ENCODE results near the gene FUS.
"Not testable (repeated sequence)": the region's sequence is repeated elsewhere in the genome, so short reads cannot be mapped to it uniquely, and the experiment has no call there.

FUS gene

GRCh38 chr16:31179747-31180459 is at the start of gene FUS:
Gene FUS, plus strand, starts transcription at chr16:31180139. Its CDS starts 76 bp downstream, at chr16:31180215.
- peak; percentile 72 for DNase-seq

DNA sequence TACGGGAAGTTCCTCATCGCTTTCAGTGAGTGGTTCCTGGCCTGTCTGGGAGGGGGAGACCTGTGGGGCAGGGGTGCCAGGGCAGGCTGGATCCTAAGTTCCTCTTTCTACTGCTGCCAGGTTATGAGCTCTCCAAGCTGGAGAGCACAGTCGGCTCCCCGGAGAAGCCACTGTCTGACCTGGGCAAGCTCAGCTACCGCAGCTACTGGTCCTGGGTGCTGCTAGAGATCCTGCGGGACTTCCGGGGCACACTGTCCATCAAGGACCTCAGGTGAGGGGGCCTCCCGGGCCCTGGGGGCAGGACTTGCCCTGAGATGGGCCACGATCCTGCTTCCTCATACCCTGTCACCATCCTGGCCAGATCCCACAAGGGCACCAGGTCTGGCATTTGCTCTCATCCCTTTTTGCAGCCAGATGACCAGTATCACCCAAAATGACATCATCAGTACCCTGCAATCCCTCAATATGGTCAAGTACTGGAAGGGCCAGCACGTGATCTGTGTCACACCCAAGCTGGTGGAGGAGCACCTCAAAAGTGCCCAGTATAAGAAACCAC is 49.5 kb upstream of the FUS start:
- no peak for DNase-seq

- no peak for DNase-seq
Measured at GRCh38 chr16:31130899-31131298, 49.0 kb upstream of the FUS start.

- DNase-seq: no peak
Measured at GRCh38 chr16:31131416-31131815, 48.5 kb upstream of the FUS start.

DNA sequence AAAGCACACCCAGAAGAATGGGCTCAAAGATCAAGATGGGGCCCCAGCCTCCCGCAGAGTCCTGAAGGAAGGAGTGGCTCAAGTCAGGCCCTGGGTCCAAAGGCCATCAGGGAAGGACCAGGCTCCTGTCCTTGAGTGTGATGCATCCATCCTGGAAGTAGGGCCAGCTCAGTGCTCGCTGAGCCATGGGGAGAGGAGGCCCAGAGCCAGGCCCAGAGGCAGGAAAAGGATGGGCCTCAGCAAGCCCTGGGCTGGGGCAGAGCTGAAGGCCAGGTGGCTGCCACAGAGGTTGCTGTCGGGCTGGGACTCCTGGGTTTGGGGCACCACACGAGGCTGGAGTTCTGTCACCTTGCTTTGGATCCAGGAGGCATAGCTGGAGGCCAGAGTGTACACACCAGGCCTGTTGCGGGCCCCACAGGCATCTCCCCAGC is 48.1 kb upstream of the FUS start:
- no peak for DNase-seq

- DNase-seq: no peak
Measured at GRCh38 chr16:31132303-31132979, 47.5 kb upstream of the FUS start.

DNA sequence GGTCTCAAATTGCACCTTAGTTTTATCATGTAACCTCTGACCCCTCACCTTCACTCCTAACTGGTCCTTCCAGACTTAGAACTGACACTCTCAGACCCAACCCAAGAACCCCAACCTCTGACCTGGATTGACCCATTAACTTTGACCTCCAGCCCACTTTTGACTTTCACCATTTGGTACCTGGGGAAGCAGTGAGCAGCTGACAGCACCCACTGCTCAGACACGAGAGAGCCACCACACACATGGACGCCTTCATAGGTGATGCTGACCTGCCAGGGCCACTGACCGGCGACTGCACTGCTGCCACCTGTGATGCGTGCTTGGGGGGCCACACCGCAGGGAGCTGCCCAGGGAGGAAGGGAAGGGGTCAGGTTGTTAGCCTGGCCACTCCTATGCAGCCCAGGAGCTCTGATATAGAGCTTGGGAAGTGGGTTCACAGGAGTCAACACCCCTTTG is 46.9 kb upstream of the FUS start:
- no peak for DNase-seq

DNA sequence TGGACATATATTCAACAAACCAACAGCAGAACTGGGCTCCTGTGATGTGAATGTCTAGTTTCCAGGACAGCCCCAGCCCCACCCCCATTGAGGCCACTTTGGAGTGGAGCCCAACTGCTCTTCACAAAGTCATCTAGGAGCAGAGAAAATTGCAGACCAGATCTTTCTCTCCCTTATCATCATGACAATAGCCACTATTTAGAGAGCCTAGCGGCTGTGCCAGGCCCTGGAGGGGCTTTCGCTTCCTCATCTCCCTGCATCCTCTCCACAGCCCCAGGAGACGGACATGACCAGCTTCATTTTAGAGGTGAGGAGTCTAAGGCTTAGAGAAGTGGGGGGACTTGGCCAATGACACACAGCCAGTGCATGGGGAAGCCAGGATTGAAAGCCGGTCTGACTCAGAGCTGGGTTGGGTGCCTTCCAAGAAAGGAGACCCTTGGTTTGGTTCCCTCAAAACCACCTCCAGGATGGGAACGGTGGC is 45.8 kb upstream of the FUS start:
- DNase-seq: no peak

DNA sequence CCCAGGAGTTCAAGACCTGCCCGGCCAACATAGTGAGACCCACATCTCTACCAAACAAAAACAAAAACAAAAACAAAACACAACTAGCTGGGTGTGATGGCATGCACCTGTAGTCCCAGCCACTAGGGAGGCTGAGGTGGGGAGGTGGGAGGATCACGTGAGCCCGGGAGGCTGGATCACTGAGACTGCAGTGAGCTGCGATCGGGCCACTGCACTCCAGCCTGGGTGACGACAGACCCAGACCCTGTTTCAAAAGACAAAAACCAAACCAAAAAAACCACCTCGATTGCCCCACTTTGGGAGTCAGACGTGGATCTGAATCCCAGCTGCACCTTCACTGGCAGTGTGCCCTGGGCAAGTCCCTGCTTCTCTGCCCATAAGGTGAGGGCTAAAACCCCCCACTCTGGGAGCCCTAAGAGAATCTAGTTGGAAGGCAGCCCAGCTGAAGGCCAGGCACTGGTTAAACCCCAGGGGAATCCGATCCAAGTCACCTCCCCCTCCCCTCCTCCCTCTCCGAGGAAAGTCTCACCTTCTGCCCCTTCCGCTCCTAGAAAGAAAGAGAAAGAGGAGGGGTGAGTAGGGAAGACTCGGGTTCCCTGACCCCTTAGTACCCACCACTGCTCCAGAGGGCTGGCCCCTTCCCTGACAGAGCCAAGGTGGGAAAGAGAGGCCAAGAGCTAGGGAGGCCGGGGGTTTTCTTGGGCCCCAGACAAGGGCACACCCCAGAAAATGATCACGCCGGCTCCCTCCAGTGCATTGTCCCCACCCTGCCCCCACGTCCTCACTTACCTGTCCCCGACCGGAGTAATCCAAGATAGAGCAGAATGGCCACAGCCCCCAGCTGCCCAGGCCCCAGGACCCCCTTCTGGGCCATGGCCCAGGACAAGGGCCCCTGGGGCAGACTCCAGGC is 45.1 kb upstream of the FUS start:
- no peak for DNase-seq

DNA sequence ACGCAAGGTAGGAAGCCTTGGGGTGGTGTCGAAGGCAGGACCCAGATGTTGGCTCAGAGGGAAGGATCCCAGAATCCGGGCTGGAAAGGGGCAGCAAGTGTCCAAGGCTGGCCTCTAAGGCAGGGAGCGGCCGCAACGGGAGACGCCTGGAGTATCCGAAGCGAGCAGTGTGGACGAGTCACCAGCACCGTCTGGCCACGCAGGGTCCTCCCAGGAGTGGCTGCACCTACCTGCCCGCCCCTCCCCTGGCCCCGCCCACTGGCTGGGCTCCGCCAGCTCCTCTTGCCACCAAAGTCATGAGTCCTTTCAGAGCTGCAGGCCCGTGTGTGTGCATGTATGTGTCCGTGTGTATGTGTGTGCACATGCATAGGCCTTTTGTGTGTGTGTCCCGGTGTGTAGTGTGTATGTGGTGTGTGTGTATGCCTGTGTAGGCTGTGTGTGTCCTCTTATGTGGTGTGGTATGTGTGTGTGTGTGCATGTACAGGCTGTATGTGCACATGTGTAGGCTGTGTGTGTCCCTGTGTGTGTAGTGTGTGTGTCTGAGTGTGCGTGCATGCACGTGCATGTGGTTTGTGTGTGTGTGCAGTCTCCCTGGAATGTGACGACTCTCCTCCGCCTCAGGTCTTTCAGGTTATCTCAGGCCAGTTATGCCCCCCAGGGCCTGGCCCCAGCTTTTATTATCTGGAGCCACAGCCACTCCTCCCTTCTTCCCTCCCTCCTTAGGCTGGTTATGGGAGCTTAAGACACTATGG is 44.2 kb upstream of the FUS start, which contains the start of gene PRSS8:
Gene PRSS8 (minus strand): TSS at position 193 of the 752 bp plus-strand sequence. CDS start 229 bp downstream, outside the sequence.
- DNase-seq: no peak

- DNase-seq: no peak
Measured at GRCh38 chr16:31136287-31136662, 43.7 kb upstream of the FUS start.

DNA sequence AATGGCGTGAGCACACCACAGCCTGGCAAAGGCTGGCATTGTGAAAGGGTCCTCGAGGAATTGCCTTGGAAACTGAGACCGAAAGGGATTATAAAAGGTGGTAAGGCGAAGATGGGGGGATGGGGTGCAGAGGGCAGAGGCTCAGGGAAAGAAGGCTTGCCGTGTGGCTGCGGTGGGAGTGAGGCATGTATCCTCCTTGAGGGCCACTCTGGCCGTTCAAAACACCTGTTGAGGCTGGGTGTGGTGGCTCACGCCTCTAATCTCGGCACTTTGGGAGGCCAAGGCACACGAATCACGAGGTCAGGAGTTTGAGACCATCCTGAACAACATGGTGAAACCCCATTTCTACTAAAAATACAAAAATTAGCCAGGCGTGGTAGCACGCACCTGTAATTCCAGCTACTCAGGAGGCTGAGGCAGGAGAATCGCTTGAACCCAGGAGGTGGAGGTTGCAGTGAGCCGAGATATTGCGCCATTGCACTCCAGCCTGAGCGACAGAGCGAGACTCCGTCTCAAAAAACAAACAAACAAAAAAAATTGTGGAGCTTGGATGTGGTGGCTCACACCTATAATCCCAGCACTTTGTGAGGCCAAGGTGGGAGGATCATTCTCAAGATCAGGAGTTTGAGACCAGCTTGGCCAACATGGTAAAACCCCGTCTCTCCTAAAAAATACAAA is 43.0 kb upstream of the FUS start:
- DNase-seq: not testable (repeated sequence)

GRCh38 chr16:31138621-31139578 is 41.0 kb upstream of the FUS start:
- no peak for DNase-seq

GRCh38 chr16:31141071-31141469 is 38.9 kb upstream of the FUS start:
- DNase-seq: not testable (repeated sequence)

- no peak for DNase-seq
Measured at GRCh38 chr16:31141489-31142108, 38.3 kb upstream of the FUS start.

DNA sequence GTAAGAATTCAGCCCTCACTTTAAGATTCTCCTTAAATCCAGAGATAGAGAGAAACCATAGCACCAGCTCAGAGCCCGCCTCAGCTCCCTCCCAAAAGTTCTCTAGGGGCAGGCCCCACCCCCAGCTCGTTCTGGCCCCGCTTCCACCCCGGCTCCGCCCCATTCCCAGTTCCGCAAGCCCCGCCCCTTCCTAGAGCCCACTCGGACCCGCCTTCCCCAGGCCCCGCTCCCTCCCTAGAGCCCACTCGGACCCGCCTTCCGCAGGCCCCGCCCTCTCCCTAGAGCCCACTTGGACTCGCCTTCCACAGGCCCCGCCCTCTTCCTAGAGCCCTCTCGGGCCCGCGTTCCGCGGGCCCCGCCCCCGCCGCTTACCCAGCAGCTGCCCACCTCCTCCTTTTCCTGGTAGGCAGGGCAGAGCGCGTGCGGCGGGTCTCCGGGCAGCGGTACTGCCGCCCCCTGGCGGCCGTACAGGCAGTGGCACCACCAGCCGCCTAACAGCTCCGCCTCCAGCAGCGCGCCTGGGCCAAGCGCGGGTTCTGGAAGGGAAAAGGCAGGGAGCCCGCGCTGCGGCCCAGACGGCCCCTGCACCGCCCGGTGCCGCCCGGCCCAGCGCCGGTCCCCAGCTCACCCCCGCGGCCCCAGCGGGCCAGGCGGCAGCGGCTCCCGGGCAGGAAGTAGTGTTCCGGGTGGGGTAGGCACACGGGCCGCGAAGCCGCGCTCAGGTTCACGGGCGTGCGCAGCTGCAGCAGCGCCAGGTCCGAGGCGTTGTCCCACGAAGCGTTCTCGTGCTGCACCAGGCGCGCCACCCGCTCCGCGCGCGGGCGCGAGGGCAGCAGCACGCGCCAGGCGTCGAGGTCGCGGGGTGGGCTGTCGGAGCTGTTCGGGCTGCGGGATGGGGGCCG is 37.6 kb upstream of the FUS start:
- DNase-seq: peak; percentile 95

DNA sequence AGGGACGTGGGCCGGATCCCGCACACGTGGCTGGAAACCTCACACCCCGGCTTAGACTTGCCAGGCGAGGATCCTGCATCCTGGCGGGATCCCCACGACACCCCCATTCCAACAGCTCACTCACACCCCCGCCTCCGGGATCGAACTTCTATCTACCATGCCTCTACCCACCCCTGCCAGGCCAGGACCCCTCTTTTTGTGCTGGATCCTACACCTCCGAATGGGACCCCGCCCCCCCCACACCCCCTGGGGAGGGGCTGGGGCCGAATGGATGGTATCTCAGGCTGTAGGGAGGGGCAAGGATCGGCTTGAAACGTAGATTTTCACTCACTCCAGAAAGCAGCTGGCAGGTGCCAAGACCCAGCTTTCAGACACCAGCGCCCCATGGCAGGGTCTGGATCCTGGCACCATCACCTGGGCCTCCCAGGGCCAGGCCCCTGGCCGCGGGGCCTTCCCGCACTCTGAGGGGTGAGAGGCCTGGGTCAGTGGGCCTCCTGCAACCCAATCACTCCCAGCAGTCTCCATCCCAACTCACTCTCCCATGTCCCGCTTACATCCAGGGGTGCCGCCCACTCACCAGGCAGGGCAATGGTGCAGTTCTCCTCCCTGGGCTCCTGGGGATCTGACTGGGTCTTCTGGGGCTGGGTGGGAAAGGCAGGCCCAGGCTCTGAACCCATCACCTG is 36.8 kb upstream of the FUS start:
- no peak for DNase-seq

DNA sequence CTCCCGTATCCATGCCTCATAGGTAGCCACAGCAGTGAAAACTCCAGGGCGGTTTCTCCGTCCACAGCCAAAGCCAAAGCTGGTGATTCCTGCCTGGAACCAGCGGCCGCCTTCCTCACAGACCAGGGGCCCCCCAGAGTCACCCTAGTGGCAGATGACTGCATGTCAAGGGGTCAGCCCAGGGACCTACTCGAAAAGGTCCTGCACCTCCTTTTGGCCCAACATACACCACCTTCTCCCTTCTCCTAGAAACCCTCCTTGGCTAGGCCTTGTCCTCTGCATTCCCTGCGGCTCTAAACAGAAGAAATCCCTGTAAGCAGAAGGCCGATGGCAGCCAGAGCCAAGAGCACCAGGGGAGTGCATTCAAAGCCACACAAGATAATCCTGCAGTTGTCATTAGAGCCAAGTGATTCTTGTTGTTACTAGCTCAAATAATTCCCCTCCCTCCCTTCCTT is 36.2 kb upstream of the FUS start:
- no peak for DNase-seq

All from NCI-H526 treated with DMSO at 0.1 percent for 48 hours (cell line).